Mucosa of stomach (tissue), 1 donor: ENCODE data around the gene RAB3IL1.

Experiments
- H3K27me3 ChIP-seq: one replicate; pipeline ENCODE4 v1.7.0; 2013; ENCODE audit warnings: mild to moderate bottlenecking, low read length; ENCODE audit not compliant: control insufficient read depth, insufficient read depth
- H3K36me3 ChIP-seq: one replicate; pipeline ENCODE4 v1.7.0; 2013; ENCODE audit warnings: low read length; ENCODE audit not compliant: control insufficient read depth, insufficient read depth
- H3K4me1 ChIP-seq: one replicate; pipeline ENCODE4 v1.7.0; 2013; ENCODE audit warnings: mild to moderate bottlenecking, low read length; ENCODE audit not compliant: control insufficient read depth, insufficient read depth
- H3K4me3 ChIP-seq: one replicate; pipeline ENCODE4 v1.7.0; 2013; ENCODE audit warnings: low read length
- H3K9ac ChIP-seq: one replicate; pipeline ENCODE4 v1.7.0; 2013; ENCODE audit warnings: mild to moderate bottlenecking, low read length, moderate library complexity
- H3K9me3 ChIP-seq: one replicate; pipeline ENCODE4 v1.7.0; 2013; ENCODE audit warnings: mild to moderate bottlenecking, low read length, moderate library complexity; ENCODE audit not compliant: control insufficient read depth
- donor health status: Pancreatic carcinoma.

Gene RAB3IL1

DNA sequence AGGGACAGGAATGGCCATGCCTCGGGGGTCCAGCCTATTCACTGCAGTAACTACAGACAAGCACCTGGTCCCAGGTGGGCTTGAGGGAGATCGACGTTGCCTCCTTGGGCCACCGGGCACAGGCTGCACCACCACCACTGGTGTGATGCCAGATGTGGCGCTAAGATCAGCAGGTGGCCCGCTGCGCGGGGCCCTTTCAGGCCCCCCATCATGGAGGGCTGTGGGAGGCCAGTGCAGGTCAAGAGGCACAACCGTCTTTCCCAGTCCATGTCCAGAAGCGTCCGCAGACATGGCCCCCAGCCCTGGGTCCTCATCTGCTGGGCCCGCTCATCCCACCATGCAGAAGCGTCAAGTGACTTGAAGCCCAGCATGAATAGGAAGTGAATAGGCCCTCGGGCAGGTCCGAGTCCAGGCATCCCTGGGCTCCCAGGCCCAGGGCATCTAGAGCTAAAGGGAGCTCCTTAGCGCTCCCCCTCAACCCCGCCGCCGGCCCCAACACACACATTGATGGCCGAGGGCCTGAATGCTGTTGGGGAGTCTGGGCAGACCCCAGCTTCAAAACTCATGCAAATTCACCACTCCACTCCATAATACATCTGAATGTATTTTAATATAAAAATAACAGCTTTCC is 44.3 kb downstream of the RAB3IL1 start:
- H3K9ac ChIP-seq, result no peak overlapping the region
- no peak overlapping the region for H3K4me3 ChIP-seq
- no peaks in the 10 kb centered on the region for H3K4me1 ChIP-seq
- H3K27me3 ChIP-seq, result peaks cover 5% of the 10 kb centered on the region
- no peaks in the 10 kb centered on the region for H3K36me3 ChIP-seq
- no peaks in the 10 kb centered on the region for H3K9me3 ChIP-seq

DNA sequence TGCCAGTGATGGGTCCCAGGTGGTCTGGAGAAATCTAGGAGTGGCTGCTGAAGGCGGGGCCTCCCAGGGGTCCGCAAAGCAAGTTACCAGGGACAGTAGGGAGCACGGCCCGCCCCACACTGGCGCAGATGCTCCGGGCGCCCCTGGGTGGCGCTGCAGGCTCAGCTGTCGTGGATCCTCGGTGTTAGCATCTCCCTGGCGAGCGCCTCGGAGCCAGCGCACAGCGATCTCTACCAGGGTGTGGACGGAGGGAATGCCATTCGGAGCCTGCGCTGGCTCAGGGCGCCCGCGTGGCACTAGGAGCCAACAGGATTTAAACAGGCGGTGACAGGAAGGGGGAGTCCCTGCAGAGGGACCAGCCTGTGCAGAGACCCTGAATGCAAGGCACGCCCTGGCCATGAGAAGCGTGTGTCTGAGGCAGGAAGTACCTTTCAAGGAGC is 46.2 kb downstream of the RAB3IL1 start:
- Histone ChIP-seq H3K36me3 (no peaks in the 10 kb centered on the region), H3K4me3 (no peak overlapping the region), H3K9me3 (no peaks in the 10 kb centered on the region), H3K4me1 (no peaks in the 10 kb centered on the region), H3K27me3 (peaks cover 5% of the 10 kb centered on the region), H3K9ac (no peak overlapping the region)

DNA sequence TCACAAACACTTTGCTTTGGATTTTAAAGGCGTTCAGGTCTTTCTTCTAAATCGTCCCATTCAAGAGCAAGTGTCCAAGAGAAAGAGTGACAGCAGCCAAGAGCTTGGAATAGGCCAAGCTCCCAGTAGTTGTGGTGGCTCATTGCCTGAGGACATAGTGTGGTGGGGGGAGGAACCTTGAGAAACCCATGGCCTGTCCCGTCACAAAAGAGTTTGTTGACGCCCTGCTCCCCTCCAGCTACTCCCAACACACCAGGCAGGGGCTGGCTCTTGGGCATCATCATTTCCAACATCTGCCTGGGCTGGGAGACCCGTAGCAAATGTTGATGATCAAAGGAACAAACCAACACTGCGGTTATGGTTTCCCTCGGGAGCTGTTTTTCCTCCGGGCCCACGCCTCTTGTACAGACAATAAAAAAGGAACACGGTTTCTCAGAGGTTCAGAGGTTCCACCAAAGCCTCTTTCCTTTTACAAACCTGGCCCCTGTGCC is 46.8 kb downstream of the RAB3IL1 start:
- H3K36me3 ChIP-seq, result no peaks in the 10 kb centered on the region
- H3K27me3 ChIP-seq, result peaks cover 5% of the 10 kb centered on the region
- H3K9ac ChIP-seq, result no peak overlapping the region
- H3K4me1 ChIP-seq, result no peaks in the 10 kb centered on the region
- no peak overlapping the region for H3K4me3 ChIP-seq
- H3K9me3 ChIP-seq, result no peaks in the 10 kb centered on the region

DNA sequence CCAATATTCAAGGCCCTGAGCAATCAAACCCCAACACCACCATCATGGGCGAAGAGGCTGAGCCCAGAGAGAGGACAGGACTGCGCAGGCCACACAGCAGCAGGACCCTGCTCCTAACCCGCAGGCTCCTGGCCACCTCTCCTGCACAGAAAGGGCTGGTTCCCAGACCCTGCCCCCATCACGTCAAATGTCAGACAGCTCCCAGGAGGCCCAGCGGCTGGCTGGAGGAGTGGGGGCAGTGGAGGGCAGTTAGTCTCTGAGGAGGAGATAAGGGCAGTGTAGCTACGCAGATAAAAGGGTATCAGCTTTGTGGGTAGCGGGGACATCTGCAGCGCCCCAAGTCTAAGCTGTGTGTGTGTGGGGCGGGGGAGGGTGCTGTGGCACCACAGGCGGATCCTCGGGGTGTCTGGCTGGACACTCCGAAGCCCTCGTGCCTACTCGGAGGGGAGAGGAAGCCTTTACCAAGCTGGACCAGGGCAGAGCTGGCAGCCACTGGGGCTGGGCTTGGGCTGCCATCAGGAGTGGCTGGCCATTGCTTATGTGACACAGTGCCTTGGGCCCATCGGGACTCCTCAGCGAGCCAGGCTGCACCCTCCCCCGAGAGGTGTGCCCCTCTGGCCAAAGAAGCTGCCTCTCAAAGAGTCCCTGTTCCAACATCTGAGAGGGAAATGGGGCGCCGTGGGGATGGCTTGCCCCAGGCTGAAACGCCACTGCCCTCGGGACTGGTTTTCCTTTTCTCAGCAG is 47.5 kb downstream of the RAB3IL1 start:
- Histone ChIP-seq H3K4me1 (no peaks in the 10 kb centered on the region), H3K9ac (no peak overlapping the region), H3K27me3 (peaks cover 5% of the 10 kb centered on the region), H3K4me3 (no peak overlapping the region), H3K36me3 (no peaks in the 10 kb centered on the region), H3K9me3 (no peaks in the 10 kb centered on the region)

DNA sequence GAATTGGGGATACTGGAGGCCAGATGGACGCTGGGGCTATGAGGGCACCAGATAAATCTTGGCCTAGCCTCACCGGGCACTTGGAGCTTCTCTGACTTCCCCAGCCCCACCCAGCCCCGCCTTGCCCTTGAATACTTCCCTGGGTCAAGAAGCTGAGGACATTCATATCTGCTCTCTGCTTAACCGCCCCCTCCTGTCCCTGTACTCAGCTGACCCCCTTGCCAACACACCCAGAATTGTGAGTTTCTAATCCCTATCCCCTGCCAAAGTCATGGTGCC is 48.0 kb downstream of the RAB3IL1 start:
- H3K36me3 ChIP-seq, result no peaks in the 10 kb centered on the region
- no peak overlapping the region for H3K4me3 ChIP-seq
- H3K9me3 ChIP-seq, result no peaks in the 10 kb centered on the region
- no peak overlapping the region for H3K9ac ChIP-seq
- H3K27me3 ChIP-seq, result peaks cover 5% of the 10 kb centered on the region
- no peaks in the 10 kb centered on the region for H3K4me1 ChIP-seq

DNA sequence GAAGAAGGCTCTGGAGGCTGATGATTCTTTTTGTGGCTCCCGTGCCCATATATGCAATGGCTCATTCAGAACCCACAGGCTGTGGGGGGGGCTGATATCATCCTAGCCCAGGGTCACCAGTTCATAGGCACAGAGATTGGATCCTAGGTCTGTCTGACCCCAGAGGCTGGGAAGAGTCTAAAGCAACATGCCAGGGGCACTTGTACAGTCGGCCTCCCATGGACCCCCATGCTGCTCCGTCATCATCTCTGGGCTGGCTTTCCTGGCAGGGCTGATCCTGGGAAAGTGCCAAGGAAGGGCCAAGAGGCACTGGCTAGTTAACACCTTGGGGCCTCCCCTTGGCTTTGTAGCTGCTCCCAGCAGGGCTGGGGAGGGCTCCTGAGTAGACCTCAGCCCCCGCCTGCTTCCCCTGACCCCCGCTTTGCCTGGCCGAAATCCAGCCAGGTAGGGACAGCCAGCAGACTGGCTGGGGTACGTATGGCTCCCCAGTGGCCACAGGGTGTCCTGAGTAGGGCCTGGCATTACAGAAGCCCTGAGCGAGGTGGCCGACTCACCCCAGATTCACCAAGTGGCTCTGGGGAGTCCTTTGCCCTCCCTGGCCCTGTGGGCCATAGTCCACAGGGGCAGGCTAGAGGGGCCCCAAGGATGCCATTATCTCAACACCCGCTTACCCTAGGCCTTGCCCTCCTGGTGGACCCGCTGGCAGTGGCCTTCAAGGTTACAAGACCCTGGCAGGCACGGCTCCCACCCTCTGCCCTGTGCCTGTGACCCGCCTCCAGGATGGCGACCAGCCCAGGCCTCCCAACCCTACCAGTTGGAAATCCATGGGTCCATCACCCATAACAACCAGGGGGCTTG is 48.6 kb downstream of the RAB3IL1 start:
- Histone ChIP-seq H3K4me3 (no peak overlapping the region), H3K4me1 (no peaks in the 10 kb centered on the region), H3K27me3 (peaks cover 5% of the 10 kb centered on the region), H3K36me3 (no peaks in the 10 kb centered on the region), H3K9me3 (no peaks in the 10 kb centered on the region), H3K9ac (no peak overlapping the region)

DNA sequence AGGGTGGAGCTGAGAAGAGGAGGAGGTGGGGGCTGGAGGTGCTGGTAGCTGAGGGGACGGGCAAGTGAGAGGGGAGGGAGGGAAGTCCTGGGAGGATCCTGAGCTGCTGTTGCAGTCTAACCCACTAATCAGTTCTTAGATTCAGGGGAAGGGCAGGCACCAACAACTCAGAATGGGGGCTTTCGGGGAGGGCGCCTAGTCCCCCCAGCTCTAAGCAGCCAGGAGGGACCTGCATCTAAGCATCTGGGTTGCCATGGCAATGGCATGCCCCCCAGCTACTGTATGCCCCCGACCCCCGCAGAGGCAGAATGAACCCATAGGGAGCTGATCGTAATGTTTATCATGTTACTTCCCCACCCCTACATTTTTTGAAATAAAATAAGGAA is 50.4 kb downstream of the RAB3IL1 start:
- no peaks in the 10 kb centered on the region for H3K4me1 ChIP-seq
- peaks cover 5% of the 10 kb centered on the region for H3K27me3 ChIP-seq
- H3K36me3 ChIP-seq, result no peaks in the 10 kb centered on the region
- no peak overlapping the region for H3K4me3 ChIP-seq
- H3K9ac ChIP-seq, result no peak overlapping the region
- H3K9me3 ChIP-seq, result no peaks in the 10 kb centered on the region

DNA sequence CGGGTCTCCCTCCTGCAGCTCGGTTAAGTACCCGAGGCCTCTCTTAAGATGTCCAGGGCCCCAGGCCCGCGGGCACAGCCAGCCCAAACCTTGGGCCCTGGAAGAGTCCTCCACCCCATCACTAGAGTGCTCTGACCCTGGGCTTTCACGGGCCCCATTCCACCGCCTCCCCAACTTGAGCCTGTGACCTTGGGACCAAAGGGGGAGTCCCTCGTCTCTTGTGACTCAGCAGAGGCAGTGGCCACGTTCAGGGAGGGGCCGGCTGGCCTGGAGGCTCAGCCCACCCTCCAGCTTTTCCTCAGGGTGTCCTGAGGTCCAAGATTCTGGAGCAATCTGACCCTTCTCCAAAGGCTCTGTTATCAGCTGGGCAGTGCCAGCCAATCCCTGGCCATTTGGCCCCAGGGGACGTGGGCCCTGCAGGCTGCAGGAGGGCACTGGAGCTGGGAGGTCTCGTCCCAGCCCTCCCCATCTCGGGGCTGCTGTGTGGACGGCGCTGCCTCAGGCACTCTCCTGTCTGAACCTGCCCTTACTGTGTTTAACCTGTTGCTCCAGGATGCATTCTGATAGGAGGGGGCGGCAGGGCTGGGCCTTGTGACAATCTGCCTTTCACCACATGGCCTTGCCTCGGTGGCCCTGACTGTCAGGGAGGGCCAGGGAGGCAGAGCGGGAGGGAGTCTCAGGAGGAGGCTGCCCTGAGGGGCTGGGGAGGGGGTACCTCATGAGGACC is 51.0 kb downstream of the RAB3IL1 start:
- Histone ChIP-seq H3K9me3 (no peaks in the 10 kb centered on the region), H3K27me3 (peaks cover 3% of the 10 kb centered on the region), H3K36me3 (no peaks in the 10 kb centered on the region)

DNA sequence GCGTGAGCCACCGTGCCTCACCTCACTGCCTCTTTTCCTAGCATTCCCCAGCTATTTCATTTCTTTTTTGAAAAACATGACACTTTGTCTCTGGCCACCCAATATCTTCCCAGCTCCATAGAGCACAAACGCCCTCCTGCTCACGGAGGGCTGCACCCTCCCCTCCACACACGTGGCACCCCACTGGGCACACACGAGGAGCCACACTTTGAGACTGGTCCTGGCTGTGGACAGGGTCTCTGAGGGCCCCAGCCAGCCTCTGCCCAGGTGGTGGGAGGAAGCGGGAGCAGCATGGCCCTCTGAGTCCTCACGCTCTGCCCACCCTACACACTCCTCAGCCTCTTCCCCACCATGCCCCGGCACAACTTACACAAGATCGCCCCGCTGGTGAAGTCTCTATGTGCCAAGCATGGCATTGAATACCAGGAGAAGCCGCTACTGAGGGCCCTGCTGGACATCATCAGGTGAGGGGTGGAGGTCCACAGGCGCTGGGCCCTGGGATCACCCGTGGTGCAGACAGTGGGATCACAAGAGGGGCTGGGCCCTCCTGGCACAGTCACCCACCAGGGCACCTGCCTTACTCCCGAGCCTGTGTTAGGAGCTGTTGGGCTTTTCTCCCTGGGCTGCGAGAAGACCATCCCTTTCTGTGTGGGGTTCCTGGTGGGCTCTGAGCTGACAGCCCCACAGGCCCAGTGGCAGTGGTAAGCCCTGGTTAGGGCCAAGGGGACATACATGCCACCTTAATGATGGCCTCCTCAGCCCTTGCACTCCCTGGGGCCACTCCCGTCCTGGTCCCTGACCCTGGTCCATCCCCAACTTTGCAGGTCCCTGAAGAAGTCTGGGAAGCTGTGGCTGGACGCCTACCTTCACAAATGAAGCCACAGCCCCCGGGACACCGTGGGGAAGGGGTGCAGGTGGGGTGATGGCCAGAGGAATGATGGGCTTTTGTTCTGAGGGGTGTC is 52.3 kb downstream of the RAB3IL1 start:
- Histone ChIP-seq H3K36me3 (no peaks in the 10 kb centered on the region), H3K4me3 (no peak overlapping the region), H3K27me3 (no peaks in the 10 kb centered on the region), H3K9ac (no peak overlapping the region), H3K4me1 (peaks cover 6% of the 10 kb centered on the region), H3K9me3 (no peaks in the 10 kb centered on the region)

More for the DNA sequence above, 51.0 kb downstream of the RAB3IL1 start:
- no peak overlapping the region for H3K4me3 ChIP-seq
- H3K4me1 ChIP-seq, result no peaks in the 10 kb centered on the region
- no peak overlapping the region for H3K9ac ChIP-seq

DNA sequence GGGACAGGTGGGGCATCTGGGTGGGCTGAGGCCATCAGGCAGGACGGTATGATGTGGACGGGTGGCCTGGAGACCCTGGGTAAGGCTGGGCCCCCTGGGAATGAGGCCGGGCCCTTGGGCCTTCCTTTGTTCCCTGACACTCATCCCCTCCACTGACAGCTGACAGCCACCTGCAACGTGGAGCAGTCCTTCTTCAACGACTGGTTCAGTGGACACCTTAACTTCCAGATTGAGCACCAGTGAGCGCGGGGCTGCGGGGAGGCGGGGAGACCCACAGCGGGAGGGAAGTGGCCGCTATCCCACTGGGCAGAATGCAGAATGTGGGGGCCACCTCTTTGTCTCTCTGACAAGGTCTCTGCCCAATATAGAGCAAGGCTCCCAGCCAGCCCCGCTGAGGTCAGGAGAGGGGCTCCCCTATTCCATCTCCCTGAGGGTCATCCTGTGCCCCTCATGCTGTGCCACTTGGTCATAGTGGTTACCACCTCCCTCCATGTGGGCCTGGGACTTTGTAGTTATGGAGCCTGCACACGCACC is 53.8 kb downstream of the RAB3IL1 start:
- no peaks in the 10 kb centered on the region for H3K9me3 ChIP-seq
- H3K27me3 ChIP-seq, result no peaks in the 10 kb centered on the region
- H3K4me1 ChIP-seq, result peaks cover 8% of the 10 kb centered on the region
- H3K36me3 ChIP-seq, result no peaks in the 10 kb centered on the region
- no peak overlapping the region for H3K4me3 ChIP-seq
- H3K9ac ChIP-seq, result no peak overlapping the region
